Activated T-cell treated with anti-CD3 and anti-CD28 coated beads, Interleukin-2, amount 50 U/mL, for 1 hour (primary cell): ENCODE measurements around the gene OGFR.

ENCODE experiments used
- DNase-seq: peaks from one replicate; pipeline ENCODE4 v3.0.0-alpha.2; 2020

OGFR gene

DNA sequence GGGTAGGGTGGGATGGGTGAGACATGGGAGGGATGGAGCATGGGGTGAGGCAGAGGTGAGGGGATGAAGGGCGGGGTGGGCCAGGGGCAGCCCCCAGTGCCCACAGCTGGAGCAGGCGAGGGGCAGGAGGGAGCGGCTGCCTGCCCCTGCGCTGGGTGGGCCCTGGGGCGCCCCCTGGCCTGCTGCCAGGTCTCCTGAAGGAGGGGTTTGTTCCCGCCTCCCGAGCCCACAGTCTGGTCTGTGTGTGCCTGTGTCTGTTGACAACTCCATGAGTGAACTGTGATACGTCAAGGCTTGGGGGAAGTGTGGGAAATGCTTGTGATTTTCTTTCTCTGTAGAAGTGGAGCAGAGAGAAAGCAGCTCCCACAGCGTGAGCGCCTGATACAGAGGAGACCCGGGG, 19.2 kb upstream of the OGFR start:
- no peak for DNase-seq

DNA sequence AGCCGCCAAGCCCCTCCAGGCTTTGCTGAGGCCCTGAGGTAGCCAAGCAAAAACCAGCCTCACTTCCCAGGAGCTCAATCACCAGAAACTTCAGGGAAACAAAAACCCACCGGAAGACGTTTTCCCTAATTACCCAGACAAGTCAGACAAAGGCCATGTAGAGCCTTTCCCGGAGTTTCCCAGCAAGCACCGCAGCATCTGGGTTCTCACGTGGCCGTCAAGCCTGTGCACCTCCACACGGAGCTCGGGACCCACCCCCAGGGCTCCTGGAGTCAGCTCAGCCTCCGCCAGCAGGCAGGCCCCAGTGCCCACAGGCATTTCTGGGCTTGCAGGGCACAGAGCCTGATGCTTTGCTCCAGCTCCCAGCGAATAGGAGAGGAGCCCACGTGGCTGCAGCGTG, 18.5 kb upstream of the OGFR start:
- DNase-seq = no peak

DNA sequence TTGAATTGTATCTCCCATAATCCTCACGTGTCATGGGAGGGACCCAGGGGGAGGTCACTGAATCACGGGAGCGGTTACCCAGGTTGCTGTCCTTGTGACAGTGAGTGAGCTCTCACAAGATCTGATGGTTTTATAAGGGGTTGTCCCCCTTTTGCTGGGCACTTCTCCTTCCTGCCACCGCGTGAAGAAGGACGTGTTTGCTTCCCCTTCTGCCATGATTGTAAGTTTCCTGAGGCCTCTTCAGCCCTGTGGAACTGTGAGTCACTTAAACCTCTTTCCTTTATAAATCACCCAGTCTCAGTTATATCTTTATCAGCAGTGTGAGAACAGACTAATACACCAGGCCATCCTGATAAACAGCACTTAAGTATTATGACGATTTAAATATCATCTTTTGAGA, 17.3 kb upstream of the OGFR start:
- no peak for DNase-seq

DNA sequence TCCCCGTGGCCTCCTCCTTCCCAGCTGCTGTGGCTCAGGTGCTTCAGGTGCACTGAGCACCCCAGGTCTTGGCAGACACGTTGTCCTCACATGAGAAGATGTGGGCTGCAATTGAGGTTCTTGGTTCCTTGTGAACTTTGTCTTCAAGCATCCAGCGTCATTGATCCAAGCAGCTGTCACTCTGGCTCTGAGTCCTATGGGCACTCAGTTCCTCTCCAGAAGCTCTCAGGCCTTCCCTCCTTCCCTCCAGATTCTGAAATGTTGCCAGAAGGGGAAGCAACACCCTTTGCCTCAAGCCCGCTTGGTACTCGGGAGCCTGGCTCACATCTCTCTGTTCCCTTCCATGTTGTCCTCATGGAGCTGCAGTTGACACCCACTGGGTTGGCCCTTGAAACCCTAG, 16.8 kb upstream of the OGFR start:
- DNase-seq = no peak

DNA sequence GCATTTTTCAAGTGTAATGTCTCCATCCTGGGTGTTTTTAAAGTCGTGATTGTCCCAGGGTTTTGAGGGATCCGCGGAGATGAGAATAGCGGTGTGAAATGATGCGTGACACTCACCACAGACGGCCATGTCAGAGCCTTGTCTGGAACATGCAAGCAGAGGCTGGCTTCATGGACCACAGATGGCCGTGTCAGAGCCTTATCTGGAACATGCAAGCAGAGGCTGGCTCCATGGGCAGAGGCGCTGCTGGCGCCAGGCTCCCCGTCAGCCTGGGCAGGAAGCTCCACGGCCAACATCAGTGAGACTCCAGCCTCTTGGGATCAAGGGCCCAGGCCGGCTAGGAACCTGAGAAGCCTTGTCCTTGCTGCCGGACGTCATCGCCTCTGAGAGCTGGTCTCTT, 16.0 kb upstream of the OGFR start:
- DNase-seq = no peak

DNA sequence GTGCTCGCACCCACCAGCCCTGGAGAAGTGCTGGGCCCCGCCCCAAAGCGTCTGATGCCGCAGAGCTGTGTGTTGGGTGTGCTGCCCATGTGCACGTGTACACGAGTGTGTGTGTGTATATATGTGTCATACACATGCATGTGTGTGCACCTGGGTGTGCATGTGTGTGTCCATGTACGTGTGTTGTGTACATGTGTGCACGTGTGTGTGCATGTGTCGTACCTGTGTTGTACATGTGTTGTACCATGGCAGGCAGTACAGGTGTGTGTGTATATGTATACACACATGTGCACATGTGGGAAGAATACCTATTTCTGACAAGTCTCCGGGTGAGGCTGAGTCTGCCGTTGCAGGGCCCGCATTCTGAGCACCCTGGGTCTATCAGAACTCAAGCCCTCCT, 14.6 kb upstream of the OGFR start:
- DNase-seq = no peak

DNA sequence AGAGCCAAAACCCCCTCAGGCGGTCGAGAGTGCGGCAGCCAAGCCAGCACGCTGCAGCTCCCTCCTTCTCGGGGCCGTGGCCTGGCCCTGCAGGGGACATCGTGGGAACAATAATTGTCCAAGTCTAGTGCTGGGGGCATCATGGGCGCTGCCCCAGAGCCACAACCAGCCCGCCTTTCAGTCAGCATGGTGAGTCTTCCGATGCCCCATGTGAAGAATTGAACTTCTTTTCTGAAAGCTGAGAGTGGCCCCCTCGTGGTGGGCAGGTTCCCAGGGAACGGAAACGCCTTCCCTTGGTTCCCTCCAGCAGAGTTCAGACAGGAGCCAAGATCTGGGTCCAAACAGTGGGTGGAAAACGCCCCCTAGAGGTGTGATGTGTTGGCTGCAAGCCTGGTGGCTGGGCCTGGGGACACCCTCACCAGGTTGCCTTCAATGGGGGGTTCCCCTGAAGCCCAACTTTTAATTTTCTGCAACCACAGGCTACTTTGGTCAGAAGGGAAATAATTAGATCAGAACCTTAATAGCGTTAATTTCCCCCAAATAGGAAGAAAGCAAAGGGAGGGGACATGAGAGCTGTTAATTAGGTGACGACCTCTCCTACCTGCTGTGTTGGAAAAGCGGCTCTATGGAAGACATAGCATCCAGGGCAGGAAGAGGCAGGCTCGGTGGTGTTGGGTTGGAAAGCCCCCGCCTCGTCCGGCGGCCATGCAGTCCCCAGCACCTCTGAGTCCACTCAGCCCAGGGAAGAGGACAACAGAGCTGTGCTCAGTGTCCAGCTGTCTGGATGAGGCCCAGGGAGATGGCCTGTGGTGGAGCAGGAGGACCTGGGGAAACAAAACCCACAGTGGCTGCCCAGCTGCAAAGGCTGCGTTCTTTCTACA, 13.1 kb upstream of the OGFR start:
- DNase-seq = peak; percentile 73

DNA sequence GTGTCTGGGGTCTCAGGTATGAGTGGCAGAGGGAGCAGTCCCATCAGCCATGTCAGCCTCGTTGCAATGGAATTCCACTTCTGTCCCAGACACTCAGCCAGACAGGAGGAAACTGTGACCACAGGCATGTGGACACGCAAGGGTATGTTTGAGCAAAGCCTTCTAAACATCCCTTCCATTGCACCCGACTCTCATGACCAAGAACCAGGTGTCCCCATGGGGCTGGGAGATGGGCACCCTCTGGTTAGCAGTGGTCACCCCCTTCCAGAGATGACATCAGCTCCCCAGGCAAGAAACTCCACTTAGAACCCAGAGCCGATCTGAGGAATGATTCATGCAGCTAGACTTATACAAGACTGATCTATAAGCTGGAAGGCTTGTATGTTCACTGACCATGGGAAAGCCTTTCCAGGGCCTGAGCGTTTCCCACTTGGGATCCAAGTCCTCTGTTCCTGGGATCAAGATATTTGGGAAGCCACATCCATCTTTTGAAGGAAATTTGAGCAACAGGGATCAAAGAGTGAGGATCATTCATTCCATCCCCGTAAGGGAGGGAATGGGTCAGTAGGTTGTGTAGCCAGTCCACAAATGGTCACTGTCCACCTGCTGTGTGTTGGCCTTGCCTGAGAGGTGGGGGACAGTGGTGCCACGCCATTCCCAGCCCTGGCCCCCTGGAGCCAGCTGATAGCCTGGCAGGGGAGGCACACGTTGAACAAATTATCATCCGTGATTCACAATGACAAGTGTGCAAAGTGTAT, 12.3 kb upstream of the OGFR start:
- no peak for DNase-seq

DNA sequence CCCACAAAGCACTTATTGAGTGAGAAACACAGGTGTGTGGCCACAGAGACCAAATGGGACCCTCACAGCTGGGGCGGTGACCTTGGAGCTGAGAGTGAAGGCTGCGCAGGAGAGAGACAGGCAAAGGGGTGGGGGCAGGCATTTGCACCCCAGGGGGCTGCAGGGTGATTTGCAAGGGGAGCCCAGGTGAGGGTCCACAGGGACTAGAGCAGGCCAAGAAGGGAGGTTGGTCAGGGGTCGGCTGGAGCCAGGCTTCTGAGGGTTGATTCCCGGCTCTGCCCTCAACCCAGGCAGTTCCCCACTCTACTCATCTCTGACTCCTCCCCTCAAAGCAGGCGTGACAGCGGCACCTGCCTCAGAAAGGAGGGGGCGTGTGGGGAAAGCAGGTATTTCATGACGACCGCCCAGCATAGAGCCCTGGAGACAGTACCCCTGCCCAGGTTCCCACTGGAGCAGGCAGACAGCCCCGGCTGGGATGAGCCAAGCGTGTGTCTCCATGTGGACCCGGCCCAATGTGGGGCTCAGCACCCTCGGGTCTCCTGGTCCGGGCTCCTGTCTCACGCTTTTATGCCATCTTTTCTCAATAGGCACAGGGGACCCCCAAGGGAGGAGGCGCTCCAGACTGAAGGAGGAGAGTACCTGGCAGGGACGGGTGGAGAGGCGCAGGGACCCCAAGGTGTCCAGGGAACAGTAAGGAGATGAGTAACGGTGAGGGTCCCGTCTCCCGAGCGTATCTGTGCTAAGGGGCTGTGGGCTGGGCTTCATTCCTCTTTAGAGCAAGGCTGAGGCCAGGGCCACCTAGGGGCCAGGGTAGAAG, 11.5 kb upstream of the OGFR start:
- DNase-seq = no peak

DNA sequence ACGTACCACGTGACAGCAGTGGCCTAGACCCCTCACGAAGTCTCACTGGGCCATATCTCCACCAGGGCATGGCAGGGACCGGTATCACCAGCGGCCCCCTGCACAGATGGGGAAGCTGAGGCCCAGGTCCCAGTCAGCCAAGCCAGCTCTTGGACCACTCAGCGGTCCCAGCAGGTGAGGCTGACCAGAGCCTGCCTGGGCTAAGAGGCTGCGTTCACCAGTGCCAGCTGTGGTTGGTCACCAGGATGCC, 11.0 kb upstream of the OGFR start:
- DNase-seq = no peak

DNA sequence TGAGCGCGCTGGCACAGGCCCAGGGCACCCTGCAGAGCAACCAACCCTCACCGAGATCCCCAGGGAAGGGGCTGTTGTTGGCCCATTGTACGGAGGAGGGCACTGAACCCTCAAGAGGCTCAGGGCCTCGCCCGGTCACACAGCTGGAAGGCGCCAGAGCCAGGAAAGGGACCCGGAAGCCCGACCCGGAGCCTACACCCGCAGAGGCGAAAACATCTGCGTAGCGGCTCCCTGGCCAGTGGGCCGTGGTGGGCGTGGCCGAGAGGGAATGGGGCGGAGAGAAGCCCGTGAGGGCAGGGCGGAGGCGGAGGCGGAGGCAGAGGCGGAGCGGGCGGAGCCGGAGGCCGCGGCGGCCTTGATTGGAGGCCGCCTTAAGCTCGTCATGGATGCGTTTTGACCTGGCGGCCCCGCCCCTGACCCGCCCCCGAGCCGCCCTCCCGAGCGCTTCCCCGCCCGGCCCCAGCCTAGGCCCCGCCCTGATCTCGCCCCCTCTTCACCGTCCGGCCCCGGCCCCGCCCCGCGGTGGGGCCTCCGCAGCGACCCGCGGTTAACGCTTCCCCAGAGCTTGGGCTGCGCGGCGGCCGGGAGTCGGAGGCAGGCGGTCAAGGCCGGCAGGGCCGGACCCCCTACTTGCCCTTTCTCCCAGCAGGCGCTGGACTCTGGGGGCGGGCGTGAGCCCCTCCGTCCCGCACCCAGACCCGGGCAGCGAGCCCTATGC, 10.5 kb upstream of the OGFR start:
- peak; percentile 95 for DNase-seq

DNA sequence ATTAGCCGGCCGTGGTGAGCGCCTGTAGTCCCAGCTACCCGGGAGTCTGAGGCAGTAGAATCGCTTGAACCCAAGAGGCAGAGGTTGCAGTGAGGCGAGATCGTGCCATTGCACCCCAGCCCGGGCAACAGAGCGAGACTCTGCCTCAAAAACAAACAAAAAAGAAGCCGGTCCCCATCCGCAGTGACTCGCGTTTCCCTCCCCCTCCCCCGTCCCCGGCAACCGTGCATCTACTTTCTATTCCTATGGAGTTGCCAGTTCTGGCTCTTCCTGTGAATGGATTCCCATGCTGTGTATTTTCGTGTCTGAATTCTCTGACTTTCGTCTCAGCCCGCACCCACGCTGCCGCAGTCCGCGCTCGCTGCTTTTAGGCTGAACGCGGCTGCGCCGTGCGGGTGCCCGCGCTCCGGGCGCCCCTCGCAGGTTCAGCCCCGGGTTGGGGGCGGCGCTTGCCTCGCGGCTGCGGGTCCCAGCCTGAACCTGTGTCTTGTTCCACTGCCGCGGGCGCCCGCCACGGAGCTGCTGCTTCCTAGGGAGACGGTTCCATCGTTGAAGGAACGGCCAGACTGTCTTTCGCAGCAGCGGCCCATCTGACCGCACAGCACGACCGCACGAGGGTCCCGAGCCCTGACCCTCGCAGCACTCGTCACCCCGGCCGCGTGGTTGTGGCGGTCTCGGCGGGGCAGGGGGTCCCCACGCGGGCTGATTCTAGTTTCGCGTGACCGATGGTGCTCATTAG, 9.4 kb upstream of the OGFR start:
- DNase-seq = peak; percentile 75

DNA sequence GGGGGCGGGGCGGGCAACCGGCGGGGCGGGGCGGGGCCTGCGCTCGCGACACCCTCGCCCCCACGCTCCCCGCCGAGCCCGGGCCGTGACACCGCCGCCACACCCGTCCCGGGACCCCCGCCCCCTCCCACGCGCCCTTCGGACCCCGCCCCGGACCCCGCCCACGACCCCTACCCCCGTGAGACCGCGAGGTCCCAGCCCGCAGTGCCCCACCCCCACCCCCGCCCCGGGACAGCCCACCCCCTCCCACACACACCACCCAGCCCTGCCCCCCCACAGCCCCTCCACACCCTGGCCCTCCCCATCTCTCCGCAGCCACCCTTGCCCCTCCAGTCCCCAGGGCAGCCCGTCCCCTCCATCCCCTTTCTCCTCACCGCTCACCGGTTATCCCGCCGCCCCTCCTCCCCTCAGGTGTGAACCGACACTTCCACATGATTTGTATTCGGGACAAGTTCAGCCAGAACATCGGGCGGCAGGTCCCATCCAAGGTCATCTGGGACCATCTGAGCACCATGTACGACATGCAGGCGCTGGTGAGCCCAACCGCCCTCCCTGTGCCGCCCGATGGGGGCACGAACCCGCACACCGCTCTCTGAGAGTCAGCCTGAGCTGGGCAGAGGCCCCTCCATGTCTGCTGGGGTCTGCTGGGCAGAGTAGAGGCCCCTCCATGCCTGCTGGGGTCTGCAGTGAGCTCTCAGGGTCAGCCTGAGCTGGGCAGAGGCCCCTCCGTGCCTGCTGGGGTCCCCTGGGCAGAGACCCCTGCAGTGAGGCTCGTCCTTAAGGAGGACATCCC, 7.7 kb upstream of the OGFR start:
- no peak for DNase-seq

DNA sequence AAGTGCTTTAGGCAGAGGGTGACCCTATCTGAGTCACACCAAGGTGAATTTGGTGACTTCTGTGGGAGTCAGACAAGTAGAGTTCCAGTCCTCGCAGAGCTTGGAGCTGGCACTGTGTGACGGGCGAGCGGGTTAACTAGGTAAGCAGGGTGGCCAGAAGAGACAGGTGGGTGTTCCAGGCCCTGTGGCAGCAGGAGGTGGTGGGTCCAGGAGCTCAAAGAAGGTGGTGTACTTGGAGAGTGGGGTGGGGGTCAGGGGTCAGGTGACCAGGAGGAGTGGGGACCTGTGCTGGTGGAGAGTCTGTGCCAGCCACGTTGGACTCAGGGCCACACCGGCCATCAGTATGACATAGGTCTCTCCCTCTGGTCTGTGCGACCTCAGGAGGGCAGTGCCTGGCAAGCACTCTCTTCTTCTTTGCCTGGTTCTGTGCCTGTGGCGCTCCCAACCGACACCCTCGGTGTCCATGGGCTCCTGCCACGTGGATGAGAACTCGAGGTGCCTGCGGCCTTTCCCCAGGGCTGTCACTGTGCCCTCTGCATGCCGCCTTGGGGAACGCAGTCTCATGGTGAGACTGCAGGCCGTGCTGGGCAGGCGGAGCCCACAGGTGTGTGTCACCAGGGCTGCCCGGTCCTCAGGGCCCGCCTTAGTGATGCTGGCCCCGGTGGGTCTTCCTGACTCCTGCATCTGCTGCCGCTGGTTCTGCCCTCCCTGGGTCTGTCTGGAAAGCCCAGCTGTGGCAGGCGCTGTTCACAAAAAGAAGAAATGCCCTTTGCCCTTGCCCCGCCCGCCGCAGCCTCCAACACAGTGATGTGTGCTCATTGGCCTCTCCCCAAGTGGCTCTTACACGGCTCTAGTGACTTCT, 6.7 kb upstream of the OGFR start:
- DNase-seq = no peak

DNA sequence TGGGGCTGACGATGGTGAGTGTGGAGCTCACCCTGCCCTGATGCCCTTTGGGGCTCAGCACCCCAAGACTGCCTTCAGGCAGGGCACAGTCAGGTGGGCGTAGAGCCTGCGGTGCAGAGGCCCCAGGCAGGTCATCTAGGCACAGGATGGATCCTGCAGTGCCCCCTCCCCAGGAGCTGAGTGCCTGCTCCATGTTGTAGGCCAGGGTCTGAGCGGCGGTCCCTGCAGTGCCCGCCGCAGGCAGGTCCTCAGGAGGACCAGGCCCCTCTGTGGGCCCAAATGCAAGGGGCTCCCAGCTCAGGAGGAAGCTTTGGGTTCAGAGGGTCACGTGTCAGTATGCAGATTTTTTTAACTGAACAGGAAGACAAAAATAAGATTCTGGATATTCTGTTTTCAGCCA, 5.6 kb upstream of the OGFR start:
- DNase-seq = no peak

DNA sequence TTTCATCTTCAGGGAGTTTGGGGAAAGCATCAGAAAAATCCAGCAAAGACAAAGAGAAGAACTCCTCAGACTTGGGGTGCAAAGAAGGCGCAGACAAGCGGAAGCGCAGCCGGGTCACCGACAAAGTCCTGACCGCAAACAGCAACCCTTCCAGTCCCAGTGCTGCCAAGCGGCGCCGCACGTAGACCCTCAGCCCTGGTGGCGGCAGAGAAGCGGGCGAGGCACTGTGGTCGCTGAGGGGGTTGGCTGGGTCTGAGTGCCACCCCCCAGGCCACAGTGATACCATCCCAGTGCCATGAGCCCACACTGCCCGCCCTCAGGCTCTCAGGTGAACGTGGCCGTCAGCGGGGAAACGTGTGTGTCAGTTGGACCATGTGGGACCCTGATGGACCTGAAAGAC, 5.2 kb upstream of the OGFR start:
- DNase-seq = no peak

DNA sequence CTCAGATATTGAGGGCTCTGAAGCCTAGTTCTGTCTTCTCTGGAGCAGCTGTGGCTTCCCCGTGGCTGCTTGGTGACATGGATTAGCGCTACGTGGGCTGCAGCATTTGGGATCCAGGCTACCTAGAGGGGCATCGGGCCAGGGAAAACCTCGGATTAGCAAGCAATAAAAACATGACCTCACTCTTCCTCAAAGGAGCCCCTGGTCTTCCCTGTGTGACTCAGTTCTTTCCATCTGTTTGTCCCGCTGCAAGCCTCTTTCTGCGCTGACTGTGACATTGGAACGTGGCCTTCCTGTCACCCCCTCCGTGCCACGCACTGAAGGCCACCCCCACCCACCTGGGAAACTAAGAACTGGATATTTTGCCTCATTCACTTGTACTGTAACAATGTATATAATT, 4.8 kb upstream of the OGFR start:
- DNase-seq = no peak

DNA sequence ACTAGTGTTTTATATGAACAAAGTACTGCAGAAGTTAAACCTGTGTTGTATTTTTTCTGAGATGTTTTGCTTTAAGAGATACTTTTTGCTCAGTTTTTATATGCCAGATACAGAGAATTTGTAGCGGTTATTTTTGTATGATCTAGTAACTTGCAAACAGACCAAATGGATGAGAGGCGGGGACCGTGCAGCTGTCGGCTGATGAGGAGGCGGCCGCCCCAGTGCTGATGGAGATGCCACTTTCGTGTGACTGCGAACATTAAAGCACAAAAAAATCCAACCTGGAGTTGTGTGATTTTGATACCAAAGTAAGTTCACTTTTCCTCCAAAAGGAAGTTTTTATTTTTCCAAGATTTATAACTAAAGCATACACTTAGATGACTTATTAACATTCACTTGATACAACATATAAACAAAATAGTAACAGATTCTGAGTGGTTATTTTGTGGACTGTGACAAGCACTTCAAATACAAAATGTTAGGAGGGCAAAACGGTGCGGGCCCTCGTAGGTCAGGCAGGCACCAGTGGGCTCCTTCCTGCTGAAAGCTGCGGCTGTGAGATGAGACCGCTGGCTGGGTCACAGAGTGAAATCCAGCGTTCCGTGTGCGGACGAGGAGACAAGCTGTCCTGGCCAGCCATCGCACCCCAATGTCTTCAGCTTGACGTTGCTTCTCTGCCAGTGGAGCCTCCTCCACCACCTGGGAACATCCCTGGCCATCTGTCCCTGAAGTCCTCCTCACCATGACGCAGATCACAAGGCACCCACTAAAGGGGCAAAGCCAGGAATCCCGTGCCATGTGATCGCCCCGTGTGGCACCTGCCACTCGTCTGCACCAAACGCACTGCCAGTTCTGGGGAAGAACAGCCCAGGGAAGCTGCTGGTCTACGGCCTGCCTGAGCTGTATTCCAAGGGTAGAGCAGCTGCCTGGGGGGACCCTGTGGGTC, 4.0 kb upstream of the OGFR start:
- DNase-seq = no peak

DNA sequence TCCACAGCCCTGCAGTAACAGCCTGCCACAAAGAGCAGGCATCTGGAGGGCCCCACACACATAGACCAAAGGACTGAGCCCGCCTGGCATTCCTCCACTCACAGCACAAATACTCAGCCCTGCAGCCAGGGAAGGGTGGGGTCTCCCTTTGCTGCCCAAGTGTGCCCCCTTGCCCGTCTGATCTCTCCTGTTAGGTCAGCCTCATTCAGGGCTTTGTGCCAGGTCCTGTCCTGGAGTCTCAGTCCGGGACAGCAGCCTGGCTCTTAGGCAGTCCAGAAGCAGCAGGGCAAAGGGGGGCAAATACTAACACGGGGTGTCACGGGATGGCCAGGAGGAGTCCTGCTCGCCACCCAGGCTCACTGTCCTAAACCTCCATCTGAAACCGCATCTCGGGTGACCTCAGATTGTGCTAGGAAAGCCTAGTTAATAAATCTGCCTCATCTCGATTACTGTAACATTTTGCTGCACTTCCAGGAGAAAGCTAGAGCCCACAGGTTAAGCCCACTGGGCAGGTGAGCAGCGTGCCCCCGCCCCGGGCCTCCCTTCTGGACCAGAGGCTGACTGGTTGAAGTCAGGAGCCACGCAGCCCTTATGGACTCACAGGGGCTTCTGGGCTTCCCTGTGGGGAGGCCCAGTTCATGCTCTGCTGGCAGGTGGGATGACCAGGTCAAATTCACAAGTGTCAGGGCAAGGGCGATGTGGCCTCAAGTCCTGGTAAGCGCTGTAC, 3.2 kb upstream of the OGFR start:
- no peak for DNase-seq
